Thoracic aorta (tissue), 2 donors: ENCODE data around the gene SPAG7. TPM values are rescaled to one million over a fixed set of nuclear protein-coding genes. Genes with fewer than 3 reads are reported as not detected.
A peak's percentile ranks its signal among the peaks of the same experiment; 100 is the strongest.

Source experiments
- ATAC-seq: fragments of 150-250 bp; one replicate; pipeline ENCODE4 v1.8.0; 2017; ENCODE audit warnings: low read depth; ENCODE audit not compliant: insufficient number of reproducible peaks, low FRiP score
- DNase-seq: peaks from one replicate; pipeline ENCODE4 v3.0.0-alpha.2; 2020; ENCODE audit warnings: low spot score
- H3K27ac ChIP-seq, 2 donors: fragments of 200-600 bp; sonication (generic); 1 replicate in 1 of 2; 2 replicates in 1 of 2; pipeline ENCODE4 v1.5.1; 2016; ENCODE audit warnings: mild to moderate bottlenecking in 2 of 2, moderate library complexity in 2 of 2
- H3K27me3 ChIP-seq: fragments of 200-600 bp; sonication (generic); replicated peaks from 2 replicates; pipeline ENCODE4 v1.6.0; 2016; ENCODE audit warnings: mild to moderate bottlenecking; ENCODE audit not compliant: insufficient read depth
- H3K36me3 ChIP-seq: fragments of 200-600 bp; sonication (generic); one replicate; pipeline ENCODE4 v1.5.1; 2016
- H3K4me1 ChIP-seq, 2 donors: fragments of 200-600 bp; sonication (generic); 1 replicate in 1 of 2; 2 replicates in 1 of 2; pipeline versions ENCODE4 v1.5.1 to v1.6.0; 2016; ENCODE audit warnings: low read depth in 2 of 2, mild to moderate bottlenecking in 1 of 2; ENCODE audit not compliant: control insufficient read depth in 1 of 2
- H3K4me3 ChIP-seq: fragments of 200-600 bp; sonication (generic); 2 replicates; pipeline ENCODE4 v1.5.1; 2016; ENCODE audit warnings: mild to moderate bottlenecking
- H3K9me3 ChIP-seq: fragments of 200-600 bp; sonication (generic); 2 replicates; pipeline ENCODE4 v1.5.1; 2016
- total RNA-seq, 2 donors: library from RNA; depleted of rRNA; stranded (reverse); fragments of >200 nt; gene quantifications; one replicate each; pipeline versions ENCODE4 v1.1.0 to v1.2.3, GENCODE V29; 2016
- TF ChIP-seq, protein P1 (sequence below): fragments of 200-600 bp; sonication (generic); IDR thresholded peaks from one replicate; pipeline ENCODE4 v1.5.1; 2019; ENCODE audit warnings: antibody characterized with exemption

SPAG7 gene, protein sequence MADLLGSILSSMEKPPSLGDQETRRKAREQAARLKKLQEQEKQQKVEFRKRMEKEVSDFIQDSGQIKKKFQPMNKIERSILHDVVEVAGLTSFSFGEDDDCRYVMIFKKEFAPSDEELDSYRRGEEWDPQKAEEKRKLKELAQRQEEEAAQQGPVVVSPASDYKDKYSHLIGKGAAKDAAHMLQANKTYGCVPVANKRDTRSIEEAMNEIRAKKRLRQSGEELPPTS
- total RNA-seq, result 10 to 100 TPM; 32.3 to 43.1 TPM

DNA sequence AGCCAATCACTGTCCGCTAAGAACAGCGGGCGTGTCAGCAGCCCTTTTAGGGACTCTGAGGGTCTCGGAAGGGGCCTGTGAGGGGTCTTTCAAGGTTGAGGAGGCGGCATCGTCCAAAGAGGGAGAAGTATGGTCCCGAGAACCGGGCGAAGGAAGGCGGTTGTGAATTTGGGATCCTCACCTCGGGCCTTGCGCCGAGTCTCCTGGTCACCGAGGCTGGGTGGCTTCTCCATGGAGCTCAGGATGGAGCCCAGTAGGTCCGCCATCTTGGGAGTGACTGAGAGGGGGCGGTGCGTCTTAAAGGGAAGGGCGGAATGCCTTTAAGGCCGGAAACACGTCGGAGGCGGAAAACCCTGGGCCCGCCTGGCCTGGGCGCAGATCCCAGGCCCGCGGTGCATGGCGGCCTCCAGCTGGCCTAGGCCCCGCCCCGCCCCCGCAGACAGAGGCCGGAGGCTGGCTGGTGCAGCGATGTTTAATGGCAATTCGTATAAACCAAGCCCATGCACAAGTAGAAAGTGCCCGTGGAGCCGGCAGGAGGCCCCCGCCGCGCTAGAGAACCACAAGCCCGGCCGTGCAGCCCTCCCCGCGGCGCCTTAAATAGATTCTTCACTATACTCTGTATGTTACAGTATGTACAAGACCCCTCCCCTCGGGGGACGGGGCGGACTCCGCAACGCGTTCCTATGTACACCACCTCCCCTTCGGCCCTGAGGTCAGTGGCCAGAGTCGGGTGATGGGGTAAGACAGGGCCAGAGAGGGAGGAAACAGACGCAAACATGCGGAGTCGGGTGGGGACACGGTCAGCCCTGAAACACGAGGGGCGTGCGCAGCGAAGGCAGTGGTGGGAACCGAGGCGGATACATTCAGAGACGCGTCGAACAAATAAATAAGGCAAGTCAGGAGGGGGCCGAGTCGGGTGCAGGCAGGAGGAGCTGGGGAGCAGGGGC is at the start of gene SPAG7:
Gene SPAG7, minus strand, starts transcription at position 279 of the 947 bp plus-strand sequence. Its CDS starts 13 bp downstream, at position 266.
- peak within 1 kb of the TSS; percentile 89 for H3K4me3 ChIP-seq
- ATAC-seq, result peak; percentile 85
- H3K4me1 ChIP-seq, result peaks cover 13 to 33% of the 10 kb centered on the region in 2 donors
- peak within 1 kb of the TSS; percentile 94 to 95 for H3K27ac ChIP-seq
- TF ChIP-seq, protein P1, sequence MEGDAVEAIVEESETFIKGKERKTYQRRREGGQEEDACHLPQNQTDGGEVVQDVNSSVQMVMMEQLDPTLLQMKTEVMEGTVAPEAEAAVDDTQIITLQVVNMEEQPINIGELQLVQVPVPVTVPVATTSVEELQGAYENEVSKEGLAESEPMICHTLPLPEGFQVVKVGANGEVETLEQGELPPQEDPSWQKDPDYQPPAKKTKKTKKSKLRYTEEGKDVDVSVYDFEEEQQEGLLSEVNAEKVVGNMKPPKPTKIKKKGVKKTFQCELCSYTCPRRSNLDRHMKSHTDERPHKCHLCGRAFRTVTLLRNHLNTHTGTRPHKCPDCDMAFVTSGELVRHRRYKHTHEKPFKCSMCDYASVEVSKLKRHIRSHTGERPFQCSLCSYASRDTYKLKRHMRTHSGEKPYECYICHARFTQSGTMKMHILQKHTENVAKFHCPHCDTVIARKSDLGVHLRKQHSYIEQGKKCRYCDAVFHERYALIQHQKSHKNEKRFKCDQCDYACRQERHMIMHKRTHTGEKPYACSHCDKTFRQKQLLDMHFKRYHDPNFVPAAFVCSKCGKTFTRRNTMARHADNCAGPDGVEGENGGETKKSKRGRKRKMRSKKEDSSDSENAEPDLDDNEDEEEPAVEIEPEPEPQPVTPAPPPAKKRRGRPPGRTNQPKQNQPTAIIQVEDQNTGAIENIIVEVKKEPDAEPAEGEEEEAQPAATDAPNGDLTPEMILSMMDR, result no peak
- no peaks in the 10 kb centered on the region for H3K27me3 ChIP-seq
- H3K9me3 ChIP-seq, result no peaks in the 10 kb centered on the region
- H3K36me3 ChIP-seq, result peaks cover 20% of the 10 kb centered on the region
- DNase-seq, result peak; percentile 79

DNA sequence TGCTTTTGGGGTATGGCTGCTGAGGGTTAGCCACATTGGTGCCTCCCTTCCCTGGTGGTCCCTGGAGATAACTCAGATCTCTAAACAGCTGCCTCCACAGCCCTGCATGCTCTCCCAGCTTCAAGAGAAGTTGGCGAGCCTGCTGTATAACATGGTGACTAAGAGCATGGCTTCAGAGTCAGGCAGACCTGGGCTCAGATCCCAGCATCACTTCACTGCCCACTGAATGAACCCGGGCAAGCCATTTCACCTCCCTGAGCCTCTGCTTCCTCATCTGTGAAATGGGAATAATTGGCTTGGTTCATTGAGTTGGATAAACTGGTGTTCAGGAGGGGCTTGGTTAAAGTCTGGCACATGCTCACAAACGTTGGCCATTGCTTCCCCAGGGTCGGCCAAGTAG is 46.7 kb upstream of the SPAG7 start:
- Histone ChIP-seq H3K27ac (no peak overlapping the region), H3K36me3 (peaks cover 61% of the 10 kb centered on the region), H3K27me3 (no peaks in the 10 kb centered on the region), H3K4me3 (no peak overlapping the region), H3K4me1 (no peaks in the 10 kb centered on the region), H3K9me3 (no peaks in the 10 kb centered on the region)
- no peak for ATAC-seq
- TF ChIP-seq, protein P1, result no peak
- no peak for DNase-seq

DNA sequence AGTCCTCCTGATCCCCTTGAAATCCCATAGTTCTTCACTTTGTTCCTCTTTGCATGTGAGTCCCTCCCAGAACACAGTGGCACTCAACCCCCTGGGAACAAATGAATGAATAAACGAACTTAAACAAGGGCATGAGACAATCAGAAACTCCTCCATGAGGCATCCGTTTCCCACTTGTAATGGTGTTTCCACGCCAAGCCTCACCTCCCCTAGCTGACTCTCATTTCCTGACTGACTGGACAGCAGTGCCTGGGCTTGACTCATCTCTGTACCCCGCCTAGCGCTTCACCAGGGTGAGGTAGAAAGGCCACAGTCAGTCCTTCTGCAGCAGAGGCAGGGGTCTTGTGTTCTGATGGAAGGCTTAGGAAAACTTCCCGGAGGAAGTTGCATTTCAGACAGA is 44.3 kb upstream of the SPAG7 start:
- Histone ChIP-seq H3K27me3 (no peaks in the 10 kb centered on the region), H3K36me3 (peaks cover 73% of the 10 kb centered on the region), H3K4me1 (no peaks in the 10 kb centered on the region), H3K9me3 (no peaks in the 10 kb centered on the region), H3K27ac (no peak overlapping the region), H3K4me3 (no peak overlapping the region)
- TF ChIP-seq, protein P1, result no peak
- no peak for ATAC-seq
- DNase-seq, result no peak

DNA sequence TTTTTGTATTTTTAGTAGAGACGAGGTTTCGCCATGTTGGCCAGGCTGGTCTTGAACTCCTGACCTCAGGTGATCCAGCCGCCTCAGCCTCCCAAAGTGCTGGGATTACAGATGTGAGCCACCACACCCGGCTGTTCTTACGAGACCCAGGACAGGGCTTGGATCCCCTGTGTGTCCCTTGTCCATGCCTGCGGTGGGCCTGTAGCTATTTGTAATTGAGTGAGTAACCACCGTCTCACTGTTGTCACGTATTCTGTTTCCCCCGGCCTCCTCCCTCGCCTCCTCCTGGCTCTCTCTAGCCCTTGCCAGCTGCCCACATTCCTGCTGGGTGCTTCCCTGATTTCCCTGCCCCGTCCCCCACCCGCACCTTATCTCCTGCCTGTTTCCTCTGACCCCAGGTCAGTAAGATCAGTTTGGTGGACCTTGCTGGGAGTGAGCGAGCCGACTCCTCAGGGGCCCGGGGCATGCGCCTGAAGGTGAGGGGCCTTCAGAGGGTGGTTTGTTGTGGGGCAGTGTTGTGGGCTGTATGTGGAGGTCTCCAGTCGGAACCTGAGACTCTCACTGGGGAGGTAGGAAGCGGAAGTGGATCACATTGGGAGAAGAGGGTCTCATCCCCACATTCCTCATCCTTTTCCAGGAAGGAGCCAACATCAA is 35.7 kb upstream of the SPAG7 start:
- Histone ChIP-seq H3K4me1 (peaks cover 16 to 25% of the 10 kb centered on the region in 2 donors), H3K27me3 (no peaks in the 10 kb centered on the region), H3K27ac (no peak overlapping the region), H3K4me3 (no peak overlapping the region), H3K36me3 (peaks cover 73% of the 10 kb centered on the region), H3K9me3 (no peaks in the 10 kb centered on the region)
- no peak for DNase-seq
- TF ChIP-seq, protein P1, result no peak
- ATAC-seq, result no peak
